ENCODE results near the gene WSCD1. TPM values are rescaled to one million over a fixed set of nuclear protein-coding genes. Genes with fewer than 3 reads are reported as not detected.

WSCD1 gene
- total and polyA plus RNA-seq, 3 experiments from 2014 or later: 0.13 to 0.35 TPM; not detected in 1

- no peak overlapping the region for H3K4me3 ChIP-seq (ENCODE audit: low read length)
- H3K36me3 ChIP-seq (ENCODE audit: insufficient read depth, low read length): no peaks in the 10 kb centered on the region
- DNase-seq: no peak
- Mint-ChIP-seq H3K9me3 (no peaks in the 10 kb centered on the region), H3K27ac (no peak overlapping the region), H3K27me3 (peaks cover 4 to 5% of the 10 kb centered on the region in 2 donors), H3K4me1 (no peaks in the 10 kb centered on the region), H3K4me3 (no peak overlapping the region), H3K36me3 (no peaks in the 10 kb centered on the region)
- H3K9me3 ChIP-seq (ENCODE audit: low read length): no peaks in the 10 kb centered on the region
- H3K4me1 ChIP-seq (ENCODE audit: insufficient read depth, low read length): no peaks in the 10 kb centered on the region
- no peaks in the 10 kb centered on the region for H3K27me3 ChIP-seq (ENCODE audit: insufficient read depth, low read length, poor library complexity, severe bottlenecking)
- CTCF ChIA-PET: no interaction called here
- no peak overlapping the region for H3K27ac ChIP-seq (ENCODE audit: low read depth, low read length)
- POLR2A ChIA-PET: no interaction called here
These were observed 12.2 kb downstream of the WSCD1 start for GRCh38 chr17:6082335-6082734.

DNA sequence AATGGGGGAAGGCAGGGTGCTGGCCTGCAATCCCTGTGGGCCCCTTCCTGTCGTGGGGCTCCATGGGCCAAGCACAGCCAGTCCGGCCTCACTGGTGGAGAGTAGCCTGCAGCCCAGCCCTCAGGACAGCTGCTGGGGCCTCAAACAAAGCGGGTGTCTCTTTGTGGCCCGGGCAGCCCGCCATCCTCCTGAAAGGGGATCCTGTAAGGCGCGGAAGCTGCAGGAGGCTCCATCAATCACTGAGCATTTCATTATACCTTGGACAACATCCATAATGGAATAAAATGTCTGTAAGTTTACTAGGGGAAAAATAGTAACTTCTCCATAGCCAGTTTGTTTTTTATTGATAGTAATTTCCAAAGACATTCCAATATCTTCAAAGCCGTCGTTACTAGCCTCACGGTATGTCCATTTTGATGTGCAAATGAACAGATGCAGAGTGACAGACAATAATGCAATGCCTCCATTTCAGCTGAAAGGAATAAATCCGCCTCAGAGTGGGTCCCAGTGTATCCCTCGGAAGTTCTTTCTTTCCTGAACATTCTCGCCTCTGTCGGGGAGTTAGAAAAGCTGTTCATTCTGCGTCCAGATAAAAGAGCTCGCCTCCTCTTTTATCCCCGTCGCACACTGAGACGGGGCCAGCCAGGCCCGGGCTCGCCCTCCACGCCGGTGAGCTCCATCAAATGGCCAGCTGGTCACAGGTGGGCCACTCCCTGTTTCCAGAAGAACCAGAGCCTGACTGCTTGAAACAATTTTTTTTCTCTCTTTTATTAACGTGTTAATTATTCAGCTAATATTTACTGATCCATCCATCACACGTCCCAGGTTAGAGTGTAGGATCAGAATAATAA lies 14.4 kb downstream of the WSCD1 start:
- ChIA-PET CTCF (no interaction called here), POLR2A (no interaction called here)
- Mint-ChIP-seq H3K9me3 (no peaks in the 10 kb centered on the region), H3K36me3 (no peaks in the 10 kb centered on the region), H3K4me3 (no peak overlapping the region), H3K27me3 (no peaks in the 10 kb centered on the region), H3K4me1 (no peaks in the 10 kb centered on the region), H3K27ac (no peak overlapping the region)
- no peaks in the 10 kb centered on the region for H3K4me1 ChIP-seq (ENCODE audit: insufficient read depth, low read length)
- no peak overlapping the region for H3K27ac ChIP-seq (ENCODE audit: low read depth, low read length)
- DNase-seq: no peak
- H3K9me3 ChIP-seq (ENCODE audit: low read length): no peaks in the 10 kb centered on the region
- H3K36me3 ChIP-seq (ENCODE audit: insufficient read depth, low read length): no peaks in the 10 kb centered on the region
- H3K27me3 ChIP-seq (ENCODE audit: insufficient read depth, low read length, poor library complexity, severe bottlenecking): no peaks in the 10 kb centered on the region
- H3K4me3 ChIP-seq (ENCODE audit: low read length): no peak overlapping the region

DNA sequence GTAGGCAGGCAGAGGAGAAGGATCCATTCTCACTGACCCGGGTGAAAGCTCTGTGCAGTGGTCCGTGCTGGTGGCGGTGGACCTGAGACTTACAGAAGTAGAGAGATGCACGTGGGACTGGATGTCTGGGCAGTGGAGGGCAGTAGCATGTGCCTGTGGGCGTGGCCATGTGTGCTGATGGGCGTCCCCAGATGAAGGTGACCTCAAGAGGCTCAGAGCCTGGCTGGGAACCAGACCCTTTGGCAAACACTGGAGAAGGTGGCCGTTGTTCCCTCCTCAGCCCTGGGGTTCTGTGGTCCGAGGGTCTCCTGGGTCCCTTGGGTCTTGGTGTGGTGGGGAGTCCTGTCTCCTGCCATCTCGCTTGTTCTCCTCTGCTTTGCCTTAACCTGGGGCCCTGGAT lies 15.6 kb downstream of the WSCD1 start:
- CTCF ChIA-PET: no interaction called here
- H3K4me1 Mint-ChIP-seq: no peaks in the 10 kb centered on the region
- no peaks in the 10 kb centered on the region for H3K4me1 ChIP-seq (ENCODE audit: insufficient read depth, low read length)

DNA sequence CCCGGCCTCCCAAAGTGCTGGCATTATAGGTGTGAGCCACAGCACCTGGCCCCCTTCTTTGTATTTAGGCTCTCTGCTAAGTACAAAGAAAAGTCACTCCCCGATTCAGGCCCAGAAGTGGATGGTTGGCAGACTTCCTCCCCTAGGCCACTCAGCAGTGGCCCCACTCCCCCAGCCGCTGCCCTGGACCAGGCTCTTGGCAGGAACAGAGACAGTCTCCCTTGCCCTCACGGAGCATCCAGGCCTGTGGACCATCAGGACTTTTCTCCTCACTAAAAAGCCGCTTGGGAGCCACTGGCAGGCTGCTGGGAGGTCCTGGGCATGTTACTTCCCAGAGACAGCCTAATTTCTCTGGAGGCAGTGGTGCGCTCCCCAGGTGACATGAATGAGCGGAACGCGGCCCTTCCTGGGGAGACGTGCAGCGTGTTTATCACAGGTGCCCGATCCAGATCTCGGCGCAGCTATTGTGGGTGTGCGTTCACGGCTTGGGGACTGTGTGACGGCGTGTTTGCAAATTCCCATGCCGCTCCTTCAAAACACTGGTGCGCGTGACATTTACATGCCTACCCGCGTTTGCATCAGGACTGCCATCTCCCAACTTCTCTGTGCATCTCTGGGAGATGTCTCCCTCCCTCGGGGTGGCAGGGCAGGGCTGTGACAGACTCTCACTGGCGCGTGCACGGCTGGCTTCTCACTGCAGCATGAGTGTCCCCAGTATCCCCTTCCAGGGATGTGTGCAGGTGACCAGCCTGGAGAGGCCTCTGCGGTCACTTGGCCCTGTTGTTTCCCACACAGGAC lies 16.6 kb downstream of the WSCD1 start:
- Mint-ChIP-seq H3K4me3 (no peak overlapping the region), H3K27ac (no peak overlapping the region), H3K27me3 (no peaks in the 10 kb centered on the region), H3K9me3 (no peaks in the 10 kb centered on the region), H3K4me1 (no peaks in the 10 kb centered on the region), H3K36me3 (no peaks in the 10 kb centered on the region)
- H3K27me3 ChIP-seq (ENCODE audit: insufficient read depth, low read length, poor library complexity, severe bottlenecking): no peaks in the 10 kb centered on the region
- no peak for DNase-seq
- no peak overlapping the region for H3K4me3 ChIP-seq (ENCODE audit: low read length)
- no peaks in the 10 kb centered on the region for H3K36me3 ChIP-seq (ENCODE audit: insufficient read depth, low read length)
- H3K27ac ChIP-seq (ENCODE audit: low read depth, low read length): no peak overlapping the region
- no peaks in the 10 kb centered on the region for H3K4me1 ChIP-seq (ENCODE audit: insufficient read depth, low read length)
- POLR2A ChIA-PET: no interaction called here
- no peaks in the 10 kb centered on the region for H3K9me3 ChIP-seq (ENCODE audit: low read length)
- CTCF ChIA-PET: no interaction called here

More for the DNA sequence above, 15.6 kb downstream of the WSCD1 start:
- POLR2A ChIA-PET: no interaction called here
- Mint-ChIP-seq H3K27me3 (no peaks in the 10 kb centered on the region), H3K36me3 (no peaks in the 10 kb centered on the region), H3K27ac (no peak overlapping the region), H3K4me3 (no peak overlapping the region), H3K9me3 (no peaks in the 10 kb centered on the region)
- Histone ChIP-seq H3K9me3 (ENCODE audit: low read length) (no peaks in the 10 kb centered on the region), H3K4me3 (ENCODE audit: low read length) (no peak overlapping the region), H3K27ac (ENCODE audit: low read depth, low read length) (no peak overlapping the region), H3K27me3 (ENCODE audit: insufficient read depth, low read length, poor library complexity, severe bottlenecking) (no peaks in the 10 kb centered on the region), H3K36me3 (ENCODE audit: insufficient read depth, low read length) (no peaks in the 10 kb centered on the region)
- DNase-seq: no peak

DNA sequence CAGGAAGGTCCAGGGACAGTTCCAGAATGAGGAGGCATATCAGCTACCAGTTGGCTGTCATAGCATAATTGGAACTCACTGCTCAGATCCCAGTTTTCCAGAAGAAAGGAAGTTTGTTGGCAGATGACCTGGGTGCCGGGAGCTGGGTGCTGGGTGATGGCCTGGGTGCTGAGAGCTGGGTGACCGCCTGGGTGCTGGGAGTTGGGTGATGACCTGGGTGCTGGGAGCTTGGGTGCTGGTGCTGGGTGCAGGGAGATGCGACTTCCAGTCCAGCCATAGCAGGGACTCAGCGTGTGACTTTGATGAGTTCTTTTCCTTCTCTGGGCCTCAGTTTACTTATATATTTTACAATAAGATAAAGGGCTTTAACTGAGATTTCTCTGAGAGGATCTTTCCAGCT lies 18.0 kb downstream of the WSCD1 start:
- Mint-ChIP-seq H3K27me3 (no peaks in the 10 kb centered on the region), H3K4me1 (no peaks in the 10 kb centered on the region), H3K36me3 (no peaks in the 10 kb centered on the region), H3K9me3 (no peaks in the 10 kb centered on the region), H3K4me3 (no peak overlapping the region), H3K27ac (no peak overlapping the region)
- Histone ChIP-seq H3K27me3 (ENCODE audit: insufficient read depth, low read length, poor library complexity, severe bottlenecking) (no peaks in the 10 kb centered on the region), H3K36me3 (ENCODE audit: insufficient read depth, low read length) (no peaks in the 10 kb centered on the region), H3K4me1 (ENCODE audit: insufficient read depth, low read length) (no peaks in the 10 kb centered on the region), H3K9me3 (ENCODE audit: low read length) (no peaks in the 10 kb centered on the region), H3K4me3 (ENCODE audit: low read length) (no peak overlapping the region), H3K27ac (ENCODE audit: low read depth, low read length) (no peak overlapping the region)
- ChIA-PET POLR2A (no interaction called here), CTCF (no interaction called here)
- peak in 1 of 5 donors; percentile 12 for DNase-seq

GRCh38 chr17:6090253-6090652 lies 20.1 kb downstream of the WSCD1 start:
- no peaks in the 10 kb centered on the region for H3K36me3 ChIP-seq (ENCODE audit: insufficient read depth, low read length)
- DNase-seq: peak in 1 of 5 donors; percentile 36
- no peaks in the 10 kb centered on the region for H3K27me3 ChIP-seq (ENCODE audit: insufficient read depth, low read length, poor library complexity, severe bottlenecking)
- Mint-ChIP-seq H3K4me3 (no peak overlapping the region), H3K27me3 (peaks cover 0 to 9% of the 10 kb centered on the region in 2 donors), H3K9me3 (no peaks in the 10 kb centered on the region), H3K4me1 (no peaks in the 10 kb centered on the region), H3K36me3 (no peaks in the 10 kb centered on the region), H3K27ac (no peak overlapping the region)
- H3K4me3 ChIP-seq (ENCODE audit: low read length): no peak overlapping the region
- H3K9me3 ChIP-seq (ENCODE audit: low read length): no peaks in the 10 kb centered on the region
- CTCF ChIA-PET: no interaction called here
- no peak overlapping the region for H3K27ac ChIP-seq (ENCODE audit: low read depth, low read length)
- no peaks in the 10 kb centered on the region for H3K4me1 ChIP-seq (ENCODE audit: insufficient read depth, low read length)
- POLR2A ChIA-PET: no interaction called here

DNA sequence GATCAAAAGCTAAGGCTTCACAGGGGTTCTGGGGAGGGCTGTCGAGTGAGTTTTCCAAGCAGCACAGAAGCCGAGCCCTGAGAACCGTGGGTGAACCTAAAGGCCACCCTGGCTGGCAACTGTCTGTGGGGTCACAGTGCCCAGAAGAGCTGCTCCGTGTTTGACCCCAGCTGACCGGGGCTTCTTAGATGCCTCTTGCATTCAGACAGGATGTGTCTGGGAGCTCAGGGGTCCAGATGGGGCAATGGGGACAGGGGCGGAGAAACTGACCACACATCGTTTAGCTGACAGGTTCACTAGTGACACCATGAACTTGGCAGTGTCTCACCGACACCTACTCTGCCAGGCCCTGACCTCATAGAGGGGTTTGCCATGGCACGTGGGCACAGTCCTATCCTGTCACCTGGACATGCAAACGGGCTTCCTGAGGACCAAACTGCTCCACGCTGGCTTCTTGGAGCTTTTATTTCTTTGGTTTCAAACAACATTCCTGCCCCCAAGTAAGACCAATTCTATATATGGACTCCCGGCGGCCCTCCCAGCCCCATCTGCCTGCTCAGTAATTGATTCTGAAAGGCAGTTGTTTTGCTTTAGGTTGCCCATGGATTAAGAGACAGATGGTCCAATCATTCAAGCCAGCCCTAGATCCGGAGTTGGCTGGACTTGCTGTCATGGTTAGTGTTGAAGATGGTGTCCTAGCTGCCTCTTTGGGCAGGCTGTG lies 22.2 kb downstream of the WSCD1 start:
- peak in 1 of 5 donors; percentile 36 for DNase-seq
- Histone ChIP-seq H3K4me3 (ENCODE audit: low read length) (no peak overlapping the region), H3K4me1 (ENCODE audit: insufficient read depth, low read length) (no peaks in the 10 kb centered on the region), H3K36me3 (ENCODE audit: insufficient read depth, low read length) (no peaks in the 10 kb centered on the region), H3K27ac (ENCODE audit: low read depth, low read length) (no peak overlapping the region), H3K27me3 (ENCODE audit: insufficient read depth, low read length, poor library complexity, severe bottlenecking) (no peaks in the 10 kb centered on the region), H3K9me3 (ENCODE audit: low read length) (no peaks in the 10 kb centered on the region)
- H3K27me3 Mint-ChIP-seq: peaks cover 0 to 13% of the 10 kb centered on the region in 2 donors
- CTCF ChIA-PET: no interaction called here
- POLR2A ChIA-PET: no interaction called here
- H3K27ac Mint-ChIP-seq: no peak overlapping the region
- no peaks in the 10 kb centered on the region for H3K36me3 Mint-ChIP-seq
- no peaks in the 10 kb centered on the region for H3K4me1 Mint-ChIP-seq
- H3K9me3 Mint-ChIP-seq: no peaks in the 10 kb centered on the region
- H3K4me3 Mint-ChIP-seq: no peak overlapping the region

GRCh38 chr17:6092903-6093468 lies 22.8 kb downstream of the WSCD1 start:
- Histone ChIP-seq H3K36me3 (ENCODE audit: insufficient read depth, low read length) (no peaks in the 10 kb centered on the region), H3K9me3 (ENCODE audit: low read length) (no peaks in the 10 kb centered on the region), H3K27me3 (ENCODE audit: insufficient read depth, low read length, poor library complexity, severe bottlenecking) (no peaks in the 10 kb centered on the region), H3K4me1 (ENCODE audit: insufficient read depth, low read length) (no peaks in the 10 kb centered on the region), H3K27ac (ENCODE audit: low read depth, low read length) (no peak overlapping the region), H3K4me3 (ENCODE audit: low read length) (no peak overlapping the region)
- H3K9me3 Mint-ChIP-seq: no peaks in the 10 kb centered on the region
- H3K27ac Mint-ChIP-seq: no peak overlapping the region
- H3K36me3 Mint-ChIP-seq: no peaks in the 10 kb centered on the region
- POLR2A ChIA-PET: no interaction called here
- CTCF ChIA-PET: no interaction called here
- peaks cover 0 to 13% of the 10 kb centered on the region in 2 donors for H3K27me3 Mint-ChIP-seq
- no peak overlapping the region for H3K4me3 Mint-ChIP-seq
- H3K4me1 Mint-ChIP-seq: no peaks in the 10 kb centered on the region
- peak in 1 of 5 donors; percentile 31 for DNase-seq

Data from CD8-positive, alpha-beta memory T cell (primary cell).